ENCODE data around the gene IL10RB. TPM values are rescaled to one million over a fixed set of nuclear protein-coding genes. Genes with fewer than 3 reads are reported as not detected.
A peak's percentile ranks its signal among the peaks of the same experiment; 100 is the strongest.

IL10RB gene
- total RNA-seq, 1 donor from 2014 or later, result 31.7 TPM

DNA sequence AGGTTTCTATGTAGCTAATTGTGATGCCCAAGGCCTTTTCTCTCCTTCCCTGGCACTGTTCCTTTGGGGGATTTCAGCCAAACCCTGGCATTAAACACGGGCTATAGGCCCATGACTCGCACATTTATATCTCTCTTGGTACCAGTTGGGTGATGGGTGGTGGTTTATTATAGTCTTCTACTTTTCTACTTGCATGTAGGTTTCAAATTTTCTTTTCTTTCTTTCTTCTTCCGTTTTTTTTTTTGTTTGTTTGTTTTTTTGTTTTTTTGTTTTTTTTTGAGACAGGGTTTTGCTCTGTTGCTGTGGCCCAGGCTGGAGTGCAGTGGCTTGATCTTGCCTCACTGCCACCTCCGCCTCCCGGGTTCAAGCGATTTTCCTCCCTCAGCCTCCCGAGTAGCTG is 1.1 kb downstream of the IL10RB start:
- Histone ChIP-seq H3K27me3 (no peaks in the 10 kb centered on the region), H3K36me3 (peaks cover 0 to 11% of the 10 kb centered on the region in 2 donors), H3K4me3 (peak overlapping the region; percentile 79 to 91), H3K27ac (peak overlapping the region; percentile 87), H3K4me1 (peaks cover 26% of the 10 kb centered on the region), H3K9me3 (no peaks in the 10 kb centered on the region)
- TF ChIP-seq, protein P1, sequence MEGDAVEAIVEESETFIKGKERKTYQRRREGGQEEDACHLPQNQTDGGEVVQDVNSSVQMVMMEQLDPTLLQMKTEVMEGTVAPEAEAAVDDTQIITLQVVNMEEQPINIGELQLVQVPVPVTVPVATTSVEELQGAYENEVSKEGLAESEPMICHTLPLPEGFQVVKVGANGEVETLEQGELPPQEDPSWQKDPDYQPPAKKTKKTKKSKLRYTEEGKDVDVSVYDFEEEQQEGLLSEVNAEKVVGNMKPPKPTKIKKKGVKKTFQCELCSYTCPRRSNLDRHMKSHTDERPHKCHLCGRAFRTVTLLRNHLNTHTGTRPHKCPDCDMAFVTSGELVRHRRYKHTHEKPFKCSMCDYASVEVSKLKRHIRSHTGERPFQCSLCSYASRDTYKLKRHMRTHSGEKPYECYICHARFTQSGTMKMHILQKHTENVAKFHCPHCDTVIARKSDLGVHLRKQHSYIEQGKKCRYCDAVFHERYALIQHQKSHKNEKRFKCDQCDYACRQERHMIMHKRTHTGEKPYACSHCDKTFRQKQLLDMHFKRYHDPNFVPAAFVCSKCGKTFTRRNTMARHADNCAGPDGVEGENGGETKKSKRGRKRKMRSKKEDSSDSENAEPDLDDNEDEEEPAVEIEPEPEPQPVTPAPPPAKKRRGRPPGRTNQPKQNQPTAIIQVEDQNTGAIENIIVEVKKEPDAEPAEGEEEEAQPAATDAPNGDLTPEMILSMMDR (IDR thresholded peaks at IDR 0.05), result no peak
- TF ChIP-seq POLR2AphosphoS5 (IDR thresholded peaks at IDR 0.05; ENCODE audit: insufficient read depth in 1 of 2, low read depth in 1 of 2) (no peak), POLR2A (IDR thresholded peaks at IDR 0.05) (no peak)
- DNase-seq (ENCODE audit: extremely low spot score in 2 of 2), result no peak
- intact Hi-C loops (cut with DNase I), result no loop called here

DNA sequence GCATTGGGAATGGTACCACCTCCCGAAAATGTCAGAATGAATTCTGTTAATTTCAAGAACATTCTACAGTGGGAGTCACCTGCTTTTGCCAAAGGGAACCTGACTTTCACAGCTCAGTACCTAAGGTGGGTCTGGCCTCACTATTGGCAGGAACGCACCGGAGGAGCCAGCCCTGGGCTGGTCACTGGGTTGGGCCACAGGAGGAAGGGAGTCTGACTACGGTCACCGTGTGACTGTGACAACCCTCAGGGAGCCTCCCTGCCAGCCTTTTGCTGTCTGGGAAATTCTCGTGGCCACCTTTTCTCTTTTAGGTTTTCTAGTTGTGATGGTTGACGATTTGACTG is 2.2 kb downstream of the IL10RB start:
- DNase-seq (ENCODE audit: extremely low spot score in 2 of 2), result no peak
- H3K27me3 ChIP-seq, result no peaks in the 10 kb centered on the region
- H3K9me3 ChIP-seq, result no peaks in the 10 kb centered on the region
- peaks cover 0 to 6% of the 10 kb centered on the region in 2 donors for H3K36me3 ChIP-seq
- peaks cover 26% of the 10 kb centered on the region for H3K4me1 ChIP-seq
- H3K27ac ChIP-seq, result no peak overlapping the region
- H3K4me3 ChIP-seq, result no peak overlapping the region
- intact Hi-C loops (cut with DNase I), result no loop called here
- TF ChIP-seq POLR2AphosphoS5 (IDR thresholded peaks at IDR 0.05; ENCODE audit: insufficient read depth in 1 of 2, low read depth in 1 of 2) (no peak), POLR2A (IDR thresholded peaks at IDR 0.05) (no peak)
- TF ChIP-seq, protein P1 (IDR thresholded peaks at IDR 0.05), result no peak

GRCh38 chr21:33268737-33269441 is 2.7 kb downstream of the IL10RB start:
- H3K27me3 ChIP-seq, result no peaks in the 10 kb centered on the region
- no peak for DNase-seq (ENCODE audit: extremely low spot score in 2 of 2)
- peak in 1 of 2 donors; percentile 25 for TF ChIP-seq POLR2AphosphoS5 (IDR thresholded peaks at IDR 0.05; ENCODE audit: insufficient read depth in 1 of 2, low read depth in 1 of 2)
- TF ChIP-seq POLR2A (IDR thresholded peaks at IDR 0.05), result no peak
- TF ChIP-seq, protein P1 (IDR thresholded peaks at IDR 0.05), result no peak
- H3K9me3 ChIP-seq, result no peaks in the 10 kb centered on the region
- intact Hi-C loops (cut with DNase I), result no loop called here
- H3K27ac ChIP-seq, result no peak overlapping the region
- no peak overlapping the region for H3K4me3 ChIP-seq
- peaks cover 26% of the 10 kb centered on the region for H3K4me1 ChIP-seq
- peaks cover 0 to 9% of the 10 kb centered on the region in 2 donors for H3K36me3 ChIP-seq

DNA sequence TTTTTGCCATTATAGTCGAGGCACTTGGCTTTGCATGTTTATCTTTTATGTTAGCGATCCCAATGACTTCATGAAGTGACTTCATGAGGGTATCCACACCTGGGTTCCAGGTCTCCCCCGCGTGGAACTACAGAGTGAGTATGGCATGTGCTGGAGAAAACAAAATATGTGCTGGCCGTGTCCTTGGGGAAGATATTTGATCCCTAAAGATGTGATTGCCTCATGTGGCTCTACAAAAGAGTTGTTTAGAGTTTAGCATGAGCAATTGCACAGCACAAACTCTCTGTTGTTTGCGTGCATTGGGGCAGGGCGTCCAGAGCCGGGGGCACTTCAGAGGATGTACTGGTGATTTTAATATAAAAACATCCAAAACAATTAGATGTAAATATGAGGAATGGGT is 4.8 kb downstream of the IL10RB start:
- intact Hi-C loops (cut with DNase I), result no loop called here
- TF ChIP-seq, protein P1 (IDR thresholded peaks at IDR 0.05), result no peak
- TF ChIP-seq POLR2AphosphoS5 (IDR thresholded peaks at IDR 0.05; ENCODE audit: insufficient read depth in 1 of 2, low read depth in 1 of 2) (no peak), POLR2A (IDR thresholded peaks at IDR 0.05) (no peak)
- no peak for DNase-seq (ENCODE audit: extremely low spot score in 2 of 2)
- peaks cover 0 to 17% of the 10 kb centered on the region in 2 donors for H3K36me3 ChIP-seq
- no peak overlapping the region for H3K27ac ChIP-seq
- H3K4me3 ChIP-seq, result no peak overlapping the region
- no peaks in the 10 kb centered on the region for H3K9me3 ChIP-seq
- H3K4me1 ChIP-seq, result peaks cover 20% of the 10 kb centered on the region
- no peaks in the 10 kb centered on the region for H3K27me3 ChIP-seq

DNA sequence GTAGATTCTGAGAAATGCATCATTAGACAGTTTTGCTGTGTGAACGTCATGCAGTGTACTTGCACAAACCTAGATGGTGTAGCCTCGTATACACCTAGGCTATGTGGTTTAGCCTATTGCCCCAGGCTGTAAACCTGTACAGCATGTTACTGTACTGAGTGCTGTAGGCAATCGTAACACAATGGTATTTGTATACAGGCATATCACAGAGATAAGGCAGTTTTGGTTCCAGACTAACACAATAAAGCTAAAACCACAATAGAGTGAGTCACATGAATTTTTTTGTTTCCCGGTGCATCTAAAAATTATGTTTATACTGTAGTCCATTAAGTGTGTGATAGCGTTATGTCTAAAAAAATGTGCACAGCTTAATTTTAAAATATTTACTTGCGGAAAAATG is 6.9 kb downstream of the IL10RB start:
- Histone ChIP-seq H3K36me3 (peaks cover 0 to 17% of the 10 kb centered on the region in 2 donors), H3K9me3 (no peaks in the 10 kb centered on the region), H3K27ac (no peak overlapping the region), H3K4me1 (peaks cover 7% of the 10 kb centered on the region), H3K4me3 (no peak overlapping the region), H3K27me3 (no peaks in the 10 kb centered on the region)
- intact Hi-C loops (cut with DNase I), result no loop called here
- no peak for DNase-seq (ENCODE audit: extremely low spot score in 2 of 2)
- TF ChIP-seq POLR2AphosphoS5 (IDR thresholded peaks at IDR 0.05; ENCODE audit: insufficient read depth in 1 of 2, low read depth in 1 of 2) (no peak), POLR2A (IDR thresholded peaks at IDR 0.05) (no peak)
- TF ChIP-seq, protein P1 (IDR thresholded peaks at IDR 0.05), result no peak

Data from vagina (tissue), 2 donors.